Measurements from ENCODE around the gene NPPA.

The NPPA gene

DNA sequence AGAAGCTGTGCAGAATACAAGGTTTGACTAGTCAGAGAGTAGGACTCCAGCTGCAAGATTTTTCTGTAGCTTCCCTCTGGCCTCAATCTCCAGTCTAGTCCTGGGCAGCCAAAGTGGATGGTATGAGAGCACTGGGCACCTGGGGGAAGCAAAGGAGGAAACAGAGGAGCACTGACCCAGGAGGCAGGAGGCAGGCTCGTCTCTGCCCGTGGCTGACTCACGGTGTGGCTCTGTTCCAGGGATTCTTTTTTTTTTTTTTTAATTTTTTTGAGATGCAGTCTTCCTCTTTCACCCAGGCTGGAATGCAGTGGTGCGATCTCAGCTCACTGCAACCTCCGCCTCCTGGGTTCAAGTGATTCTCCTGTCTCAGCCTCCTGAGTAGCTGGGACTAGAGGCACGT, 15.3 kb upstream of the NPPA start:
- Mint-ChIP-seq H3K36me3 (ENCODE audit: low read depth) (no peaks in the 10 kb centered on the region), H3K27ac (no peak overlapping the region), H3K9me3 (no peaks in the 10 kb centered on the region), H3K4me3 (no peak overlapping the region), H3K27me3 (peaks cover 45% of the 10 kb centered on the region), H3K4me1 (ENCODE audit: low read depth) (no peaks in the 10 kb centered on the region)
- intact Hi-C loops (cut with micrococcal nuclease), result no loop called here

GRCh38 chr1:11860587-11860986, 13.0 kb upstream of the NPPA start:
- H3K9me3 Mint-ChIP-seq, result no peaks in the 10 kb centered on the region
- no peaks in the 10 kb centered on the region for H3K36me3 Mint-ChIP-seq (ENCODE audit: low read depth)
- no peaks in the 10 kb centered on the region for H3K4me1 Mint-ChIP-seq (ENCODE audit: low read depth)
- intact Hi-C loops (cut with micrococcal nuclease), result no loop called here
- no peak overlapping the region for H3K27ac Mint-ChIP-seq
- H3K4me3 Mint-ChIP-seq, result no peak overlapping the region
- peaks cover 53% of the 10 kb centered on the region for H3K27me3 Mint-ChIP-seq

GRCh38 chr1:11860083-11860482, 12.5 kb upstream of the NPPA start:
- Mint-ChIP-seq H3K9me3 (no peaks in the 10 kb centered on the region), H3K36me3 (ENCODE audit: low read depth) (no peaks in the 10 kb centered on the region), H3K27me3 (peaks cover 53% of the 10 kb centered on the region), H3K4me3 (no peak overlapping the region), H3K4me1 (ENCODE audit: low read depth) (no peaks in the 10 kb centered on the region), H3K27ac (no peak overlapping the region)
- intact Hi-C loops (cut with micrococcal nuclease), result no loop called here

DNA sequence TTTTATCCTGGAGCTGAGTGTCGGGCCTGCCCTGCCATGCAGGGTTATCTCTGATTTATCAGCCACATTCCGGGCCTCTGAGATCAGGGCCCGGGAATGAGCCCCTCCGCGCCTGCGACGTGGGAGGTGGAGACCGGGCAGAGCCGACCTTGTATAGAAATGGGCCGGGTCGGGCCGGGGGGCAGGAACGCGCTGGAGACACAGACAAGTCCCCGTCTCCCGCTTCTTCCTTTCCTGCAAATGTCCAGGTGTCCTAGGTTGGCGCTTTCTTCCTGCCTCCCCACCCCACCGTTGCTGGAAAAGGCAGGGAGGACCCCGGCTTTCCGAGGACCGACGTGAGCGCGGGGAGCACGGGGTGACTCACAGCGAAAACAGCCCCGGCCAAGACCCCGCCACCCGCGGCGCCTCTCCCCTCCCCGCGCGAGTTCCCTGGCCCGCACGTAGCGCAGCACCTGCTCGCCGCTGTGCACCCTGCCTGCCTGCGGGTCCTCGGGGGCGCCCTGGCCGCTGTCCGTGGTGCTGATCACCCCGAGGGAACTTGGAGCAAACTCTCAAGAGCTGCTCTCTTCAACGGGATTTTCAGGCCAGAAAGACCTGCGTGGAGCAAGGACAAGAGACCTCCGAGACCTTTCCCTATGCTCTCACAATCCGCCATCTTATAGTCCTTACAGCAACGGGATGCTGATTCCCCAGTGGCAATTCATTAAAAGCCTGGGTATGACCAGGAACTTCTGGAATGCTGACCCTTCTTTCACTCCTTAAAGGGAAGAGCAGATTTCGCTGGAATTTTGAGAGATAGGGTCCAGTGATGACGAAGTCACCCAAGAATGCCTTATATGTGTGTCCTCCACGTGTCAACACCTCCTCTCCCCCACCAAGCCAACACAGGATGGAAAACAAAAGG, 11.6 kb upstream of the NPPA start:
- intact Hi-C loops (cut with micrococcal nuclease), result no loop called here
- Mint-ChIP-seq H3K9me3 (no peaks in the 10 kb centered on the region), H3K36me3 (ENCODE audit: low read depth) (no peaks in the 10 kb centered on the region), H3K4me1 (ENCODE audit: low read depth) (no peaks in the 10 kb centered on the region), H3K4me3 (no peak overlapping the region), H3K27ac (no peak overlapping the region), H3K27me3 (peaks cover 53% of the 10 kb centered on the region)

DNA sequence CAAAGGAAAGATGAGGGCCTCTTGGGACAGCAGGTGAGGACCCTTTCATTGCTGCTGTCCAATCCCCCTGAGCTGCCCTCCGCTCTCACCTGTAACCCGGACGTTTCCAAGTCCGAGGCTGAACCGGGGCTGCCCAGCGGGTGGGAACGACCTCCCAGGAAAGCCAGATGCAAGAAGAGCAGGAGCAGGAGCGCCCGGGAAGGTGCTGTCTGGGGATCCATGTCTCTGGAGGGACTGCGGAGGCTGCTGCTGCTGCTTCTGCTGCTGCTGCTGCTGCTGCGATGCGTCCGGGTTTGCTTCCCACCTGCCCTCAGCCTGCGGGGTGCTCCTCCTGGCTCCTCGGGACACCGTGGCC, 11.0 kb upstream of the NPPA start, which contains the start of gene NPPB:
Gene NPPB, minus strand, starts transcription at position 333 of the 355 bp plus-strand sequence. Its CDS starts 112 bp downstream, at position 221.
- H3K4me1 Mint-ChIP-seq (ENCODE audit: low read depth), result no peaks in the 10 kb centered on the region
- H3K9me3 Mint-ChIP-seq, result no peaks in the 10 kb centered on the region
- H3K27me3 Mint-ChIP-seq, result peaks cover 56% of the 10 kb centered on the region
- H3K36me3 Mint-ChIP-seq (ENCODE audit: low read depth), result no peaks in the 10 kb centered on the region
- H3K4me3 Mint-ChIP-seq, result no peak within 1 kb of the TSS
- no peak within 1 kb of the TSS for H3K27ac Mint-ChIP-seq
- intact Hi-C loops (cut with micrococcal nuclease), result no loop called here

- H3K4me3 Mint-ChIP-seq, result no peak overlapping the region
- no peaks in the 10 kb centered on the region for H3K9me3 Mint-ChIP-seq
- H3K27me3 Mint-ChIP-seq, result peaks cover 59% of the 10 kb centered on the region
- H3K27ac Mint-ChIP-seq, result no peak overlapping the region
- intact Hi-C loops (cut with micrococcal nuclease), result no loop called here
- no peaks in the 10 kb centered on the region for H3K36me3 Mint-ChIP-seq (ENCODE audit: low read depth)
- no peaks in the 10 kb centered on the region for H3K4me1 Mint-ChIP-seq (ENCODE audit: low read depth)
Measured at GRCh38 chr1:11858158-11858557, 10.6 kb upstream of the NPPA start.

- no peak overlapping the region for H3K4me3 Mint-ChIP-seq
- peaks cover 61% of the 10 kb centered on the region for H3K27me3 Mint-ChIP-seq
- no peaks in the 10 kb centered on the region for H3K4me1 Mint-ChIP-seq (ENCODE audit: low read depth)
- intact Hi-C loops (cut with micrococcal nuclease), result no loop called here
- no peaks in the 10 kb centered on the region for H3K36me3 Mint-ChIP-seq (ENCODE audit: low read depth)
- no peaks in the 10 kb centered on the region for H3K9me3 Mint-ChIP-seq
- no peak overlapping the region for H3K27ac Mint-ChIP-seq
Measured at GRCh38 chr1:11857164-11857851, 9.7 kb upstream of the NPPA start.

DNA sequence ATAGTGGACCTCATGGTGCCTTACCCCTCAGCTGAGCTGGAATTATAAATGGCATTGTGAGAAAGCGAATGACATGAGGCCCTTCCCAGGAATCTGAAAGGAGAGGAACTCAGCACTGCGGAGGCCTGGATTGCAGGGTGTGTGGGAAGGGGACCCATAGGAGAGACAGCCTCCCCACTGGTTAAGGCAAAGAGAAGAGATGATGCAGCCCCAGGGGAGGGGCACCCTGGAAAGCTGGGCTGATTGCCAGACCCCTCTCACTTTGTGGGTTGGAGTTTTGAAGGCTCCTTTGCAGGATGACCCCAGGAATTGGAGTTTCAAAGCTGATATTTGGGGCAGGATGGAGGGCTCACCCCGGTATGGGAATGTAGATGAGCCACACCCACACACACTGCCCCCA, 9.1 kb upstream of the NPPA start:
- Mint-ChIP-seq H3K4me1 (ENCODE audit: low read depth) (peaks cover 3% of the 10 kb centered on the region), H3K27ac (no peak overlapping the region), H3K27me3 (peaks cover 59% of the 10 kb centered on the region), H3K36me3 (ENCODE audit: low read depth) (no peaks in the 10 kb centered on the region), H3K9me3 (no peaks in the 10 kb centered on the region), H3K4me3 (no peak overlapping the region)
- intact Hi-C loops (cut with micrococcal nuclease), result no loop called here

DNA sequence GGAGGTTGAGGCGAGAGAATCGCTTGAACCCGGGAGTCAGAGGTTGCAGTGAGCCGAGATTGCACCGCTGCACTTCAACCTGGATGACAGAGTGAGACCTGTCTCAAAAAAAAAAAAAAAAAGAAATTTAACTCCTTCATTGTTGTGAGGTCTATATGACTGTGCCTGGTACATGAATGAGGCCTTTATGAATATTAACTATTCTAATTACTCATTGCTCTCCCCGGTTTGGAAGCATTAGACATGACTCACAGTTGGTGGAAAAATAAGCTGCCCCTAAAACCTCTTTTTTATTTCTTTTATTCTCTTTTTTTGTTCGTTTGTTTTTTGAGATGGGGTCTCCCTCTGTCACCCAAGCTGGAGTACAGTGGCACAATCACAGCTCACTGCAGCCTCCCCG, 7.8 kb upstream of the NPPA start:
- peaks cover 48% of the 10 kb centered on the region for H3K27me3 Mint-ChIP-seq
- intact Hi-C loops (cut with micrococcal nuclease), result no loop called here
- no peaks in the 10 kb centered on the region for H3K9me3 Mint-ChIP-seq
- H3K27ac Mint-ChIP-seq, result no peak overlapping the region
- H3K4me1 Mint-ChIP-seq (ENCODE audit: low read depth), result peaks cover 16% of the 10 kb centered on the region
- H3K4me3 Mint-ChIP-seq, result no peak overlapping the region
- no peaks in the 10 kb centered on the region for H3K36me3 Mint-ChIP-seq (ENCODE audit: low read depth)

GRCh38 chr1:11854519-11854918, 6.9 kb upstream of the NPPA start:
- H3K4me1 Mint-ChIP-seq (ENCODE audit: low read depth), result peaks cover 19% of the 10 kb centered on the region
- peaks cover 40% of the 10 kb centered on the region for H3K27me3 Mint-ChIP-seq
- H3K27ac Mint-ChIP-seq, result no peak overlapping the region
- H3K9me3 Mint-ChIP-seq, result no peaks in the 10 kb centered on the region
- intact Hi-C loops (cut with micrococcal nuclease), result no loop called here
- H3K36me3 Mint-ChIP-seq (ENCODE audit: low read depth), result peaks cover 5% of the 10 kb centered on the region
- no peak overlapping the region for H3K4me3 Mint-ChIP-seq

DNA sequence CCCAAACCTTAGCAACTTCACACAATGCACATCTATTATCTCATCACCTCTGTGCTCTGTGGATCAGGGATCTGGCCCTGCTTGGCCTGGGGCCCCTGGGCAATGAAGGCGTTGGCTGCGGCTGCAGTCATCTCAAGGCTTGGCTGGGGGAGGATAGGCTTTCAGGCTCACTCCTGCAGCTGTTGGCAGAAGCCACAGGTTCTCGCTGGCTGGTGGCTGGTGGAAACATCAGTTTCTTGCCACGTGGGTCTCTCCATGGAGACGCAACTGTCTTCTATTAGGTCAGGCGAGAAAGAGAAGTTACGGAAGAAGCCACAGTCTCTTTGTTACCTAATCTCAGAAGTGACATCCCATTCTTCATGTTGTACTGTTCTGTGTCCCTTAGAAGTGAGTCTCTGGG, 3.6 kb upstream of the NPPA start:
- intact Hi-C loops (cut with micrococcal nuclease), result no loop called here
- no peak overlapping the region for H3K27ac Mint-ChIP-seq
- peaks cover 19% of the 10 kb centered on the region for H3K4me1 Mint-ChIP-seq (ENCODE audit: low read depth)
- H3K27me3 Mint-ChIP-seq, result peaks cover 14% of the 10 kb centered on the region
- peaks cover 31% of the 10 kb centered on the region for H3K36me3 Mint-ChIP-seq (ENCODE audit: low read depth)
- H3K9me3 Mint-ChIP-seq, result no peaks in the 10 kb centered on the region
- no peak overlapping the region for H3K4me3 Mint-ChIP-seq

- Mint-ChIP-seq H3K9me3 (no peaks in the 10 kb centered on the region), H3K27me3 (peaks cover 14% of the 10 kb centered on the region), H3K36me3 (ENCODE audit: low read depth) (peaks cover 41% of the 10 kb centered on the region), H3K4me1 (ENCODE audit: low read depth) (peaks cover 19% of the 10 kb centered on the region), H3K4me3 (no peak overlapping the region), H3K27ac (no peak overlapping the region)
- intact Hi-C loops (cut with micrococcal nuclease), result no loop called here
Measured at GRCh38 chr1:11850156-11850555, 2.6 kb upstream of the NPPA start.

GRCh38 chr1:11848373-11848700, 754 bp upstream of the NPPA start:
- Mint-ChIP-seq H3K27me3 (peaks cover 5% of the 10 kb centered on the region), H3K9me3 (no peaks in the 10 kb centered on the region)

DNA sequence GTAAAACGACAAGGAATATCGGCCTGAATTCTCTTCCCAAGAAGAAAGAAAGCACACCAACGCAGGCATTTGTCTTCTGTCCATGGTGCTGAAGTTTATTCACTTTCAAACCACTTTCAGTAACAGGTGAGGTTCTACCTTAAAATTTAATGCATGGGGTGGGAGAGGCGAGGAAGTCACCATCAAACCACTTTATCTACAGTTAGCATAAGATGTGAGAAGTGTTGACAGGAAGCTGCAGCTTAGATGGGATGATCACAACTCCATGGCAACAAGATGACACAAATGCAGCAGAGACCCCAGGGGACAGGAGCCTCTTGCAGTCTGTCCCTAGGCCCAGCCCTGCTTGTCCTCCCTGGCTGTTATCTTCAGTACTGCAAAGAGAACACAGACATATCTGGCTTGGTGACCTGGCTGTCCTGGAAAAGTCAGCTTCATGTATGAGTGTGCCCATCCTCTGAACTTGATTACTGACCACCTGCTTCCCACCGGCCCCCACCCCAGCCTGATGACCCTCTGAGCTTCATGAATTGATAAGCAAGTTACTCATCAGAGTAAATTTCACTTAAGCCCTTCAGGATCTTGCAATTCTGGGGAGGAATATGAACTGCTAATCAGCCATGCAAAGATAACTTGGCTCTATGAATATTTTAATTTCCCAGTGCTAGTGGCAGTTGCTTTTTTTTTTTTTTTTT, 1.8 kb downstream of the NPPA start:
- peaks cover 85% of the 10 kb centered on the region for H3K36me3 Mint-ChIP-seq (ENCODE audit: low read depth)
- no peaks in the 10 kb centered on the region for H3K27me3 Mint-ChIP-seq
- intact Hi-C loops (cut with micrococcal nuclease), result no loop called here

More at GRCh38 chr1:11848373-11848700, 754 bp upstream of the NPPA start:
- H3K27ac Mint-ChIP-seq, result no peak overlapping the region
- H3K4me1 Mint-ChIP-seq (ENCODE audit: low read depth), result peaks cover 33% of the 10 kb centered on the region
- H3K4me3 Mint-ChIP-seq, result no peak overlapping the region
- H3K36me3 Mint-ChIP-seq (ENCODE audit: low read depth), result peaks cover 59% of the 10 kb centered on the region
- intact Hi-C loops (cut with micrococcal nuclease), result no loop called here

More for the DNA sequence above, 1.8 kb downstream of the NPPA start:
- Mint-ChIP-seq H3K4me1 (ENCODE audit: low read depth) (peaks cover 46% of the 10 kb centered on the region), H3K9me3 (no peaks in the 10 kb centered on the region), H3K4me3 (no peak overlapping the region), H3K27ac (no peak overlapping the region)

Measured in dendritic cell treated with granulocyte-macrophage colony-stimulating factor and Interleukin-4, amounts not matched to agents 40 ng/mL and 50 ng/mL, for 4 days (primary cell).